Measurements from ENCODE around the gene OR8G1.
"Not testable (repeated sequence)": the region's sequence is repeated elsewhere in the genome, so short reads cannot be mapped to it uniquely, and the experiment has no call there.

Gene OR8G1

DNA sequence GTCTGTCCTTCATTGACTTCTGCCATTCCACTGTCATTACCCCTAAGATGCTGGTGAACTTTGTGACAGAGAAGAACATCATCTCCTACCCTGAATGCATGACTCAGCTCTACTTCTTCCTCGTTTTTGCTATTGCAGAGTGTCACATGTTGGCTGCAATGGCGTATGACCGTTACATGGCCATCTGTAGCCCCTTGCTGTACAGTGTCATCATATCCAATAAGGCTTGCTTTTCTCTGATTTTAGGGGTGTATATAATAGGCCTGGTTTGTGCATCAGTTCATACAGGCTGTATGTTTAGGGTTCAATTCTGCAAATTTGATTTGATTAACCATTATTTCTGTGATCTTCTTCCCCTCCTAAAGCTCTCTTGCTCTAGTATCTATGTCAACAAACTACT, 9.0 kb downstream of the OR8G1 start:
- not testable (repeated sequence) for DNase-seq

DNA sequence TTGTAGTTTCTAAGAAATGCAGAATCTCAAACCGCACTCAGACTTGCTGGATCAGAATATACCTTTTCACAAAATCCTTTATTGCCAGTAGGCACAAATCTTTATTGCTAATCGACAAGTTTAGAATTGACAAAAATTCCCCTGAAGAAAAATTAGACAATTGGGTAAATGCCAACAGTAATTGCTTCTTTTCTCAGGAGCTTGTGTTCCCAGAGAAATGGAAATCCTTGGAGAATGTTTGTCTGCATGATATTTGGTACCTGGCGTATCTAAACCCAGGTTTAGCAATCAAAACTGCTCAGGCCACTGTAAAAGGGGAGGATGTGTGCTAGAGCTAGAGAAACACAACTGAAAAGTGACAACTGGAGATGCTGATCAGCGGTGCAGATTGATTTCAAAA, 15.2 kb downstream of the OR8G1 start, which contains the start of gene OR8G5:
Gene OR8G5 (plus strand): TSS at position 301 of the 400 bp plus-strand sequence. CDS start 8,556 bp downstream, outside the sequence.
- no peak for DNase-seq

DNA sequence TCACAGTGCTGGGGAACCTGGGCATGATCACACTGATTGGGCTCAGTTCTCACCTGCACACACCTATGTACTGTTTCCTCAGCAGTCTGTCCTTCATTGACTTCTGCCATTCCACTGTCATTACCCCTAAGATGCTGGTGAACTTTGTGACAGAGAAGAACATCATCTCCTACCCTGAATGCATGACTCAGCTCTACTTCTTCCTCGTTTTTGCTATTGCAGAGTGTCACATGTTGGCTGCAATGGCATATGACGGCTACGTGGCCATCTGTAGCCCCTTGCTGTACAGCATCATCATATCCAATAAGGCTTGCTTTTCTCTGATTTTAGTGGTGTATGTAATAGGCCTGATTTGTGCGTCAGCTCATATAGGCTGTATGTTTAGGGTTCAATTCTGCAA, 24.1 kb downstream of the OR8G1 start:
- not testable (repeated sequence) for DNase-seq

DNA sequence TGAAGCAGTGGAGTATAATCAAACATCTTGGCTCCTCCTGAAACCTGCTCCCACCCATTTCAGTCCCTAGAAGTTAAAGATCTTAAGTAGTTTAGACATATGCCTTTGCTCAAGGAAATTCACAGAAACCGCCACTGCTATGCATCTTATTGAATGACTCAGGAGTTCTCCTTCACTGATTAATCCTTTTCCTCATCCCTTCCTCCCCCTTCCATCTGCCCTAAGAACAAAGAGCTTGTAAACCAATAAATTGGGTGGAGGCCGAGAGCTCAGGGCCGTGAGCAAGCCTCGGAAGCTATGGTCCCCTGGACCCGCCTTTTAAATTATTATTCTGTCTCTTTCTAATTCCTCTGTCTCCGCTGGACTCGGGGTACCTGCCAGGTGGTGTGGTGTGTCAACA, 30.0 kb downstream of the OR8G1 start:
- not testable (repeated sequence) for DNase-seq

DNA sequence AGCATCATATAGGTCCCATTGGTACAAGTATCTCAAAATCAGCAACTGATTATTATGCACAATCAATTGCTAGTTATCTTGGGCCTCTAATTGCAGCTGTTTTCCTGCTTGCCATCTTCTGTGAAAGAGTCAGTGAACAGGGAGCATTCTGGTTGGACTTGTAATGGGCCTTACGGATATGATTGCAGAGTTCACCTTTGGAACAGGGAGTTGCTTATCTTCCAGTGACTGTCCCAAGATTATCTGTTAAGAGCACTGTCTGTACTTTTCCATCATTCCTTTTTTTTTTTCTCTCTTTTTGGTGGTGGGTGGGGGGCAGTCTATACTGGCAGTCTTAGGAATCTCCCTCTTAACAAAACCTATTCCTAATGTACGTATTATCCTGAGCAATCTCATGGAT, 33.1 kb downstream of the OR8G1 start:
- no peak for DNase-seq

DNA sequence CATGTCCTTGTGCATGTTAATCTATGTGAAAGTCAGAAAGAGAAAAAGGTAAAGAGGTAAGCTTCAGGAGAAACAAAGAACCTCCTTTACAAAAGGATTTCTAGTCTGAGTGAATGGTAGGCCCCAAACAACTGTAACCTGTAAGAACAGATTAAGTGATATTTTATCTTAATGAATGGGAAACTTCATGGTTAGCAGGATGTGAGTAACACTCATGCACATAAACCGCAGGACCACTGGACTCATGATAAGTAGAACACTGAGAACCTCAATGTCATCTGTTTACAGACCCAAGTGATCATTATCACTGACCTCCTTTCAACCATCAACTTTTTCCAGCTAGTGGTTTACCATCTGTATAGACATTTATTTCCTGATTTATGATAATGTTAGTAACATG, 35.2 kb downstream of the OR8G1 start:
- DNase-seq = no peak

DNA sequence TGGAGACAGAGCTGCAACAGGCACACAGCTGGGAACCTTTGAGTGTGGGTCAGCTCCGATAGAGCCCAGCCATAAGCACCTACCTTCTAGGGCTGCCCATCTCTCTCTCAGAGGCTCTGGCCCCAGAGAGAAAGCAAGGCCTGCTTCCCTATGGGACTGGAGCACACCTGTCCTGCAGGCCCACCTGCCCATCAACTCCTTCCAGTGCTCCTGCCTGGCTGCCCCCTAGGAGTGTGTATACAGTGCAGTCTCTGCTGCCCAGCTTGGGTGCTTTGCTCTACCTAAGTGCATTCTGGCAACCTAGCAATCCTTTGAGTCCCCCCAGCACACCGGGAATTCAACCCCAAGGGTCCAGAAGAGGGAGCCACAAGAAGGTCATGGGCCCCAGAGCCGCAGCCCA, 36.3 kb downstream of the OR8G1 start:
- DNase-seq = no peak

DNA sequence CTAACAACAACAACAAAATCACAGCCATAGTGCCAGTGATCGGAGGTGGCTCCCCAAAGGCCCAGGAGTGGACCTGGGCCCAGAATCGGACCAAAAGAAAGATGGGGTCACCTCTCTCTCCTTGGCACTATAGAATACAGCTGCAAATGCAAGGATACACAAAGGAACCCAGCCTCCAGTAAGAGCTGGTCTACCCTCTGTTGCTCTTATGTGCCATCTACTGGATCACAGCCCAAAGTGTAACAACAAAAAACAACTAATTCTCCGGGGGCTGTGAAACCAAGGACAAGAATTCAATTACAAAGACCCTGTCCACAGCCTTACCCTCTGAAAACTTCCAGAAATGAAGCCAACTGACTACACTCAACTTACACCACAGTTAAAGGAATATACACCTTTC, 36.9 kb downstream of the OR8G1 start:
- DNase-seq = no peak

DNA sequence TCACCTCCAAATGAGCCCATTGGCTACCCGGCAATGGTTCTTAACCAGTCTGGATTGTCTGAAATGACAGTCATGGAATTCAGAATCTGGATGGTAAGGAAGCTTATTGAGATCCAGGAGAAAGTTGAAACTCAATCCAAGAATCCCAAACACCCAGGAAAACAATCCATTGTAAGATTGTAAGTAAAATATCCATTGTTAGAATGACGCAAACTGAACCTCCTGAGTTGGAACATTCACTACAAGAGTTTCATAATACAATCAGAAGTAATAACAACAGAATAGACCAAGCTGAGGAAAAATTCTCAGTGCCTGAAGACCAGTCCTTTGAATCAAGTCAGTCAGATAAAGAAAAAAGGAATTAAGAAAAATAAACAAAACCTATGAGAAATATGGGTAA, 37.4 kb downstream of the OR8G1 start:
- no peak for DNase-seq

DNA sequence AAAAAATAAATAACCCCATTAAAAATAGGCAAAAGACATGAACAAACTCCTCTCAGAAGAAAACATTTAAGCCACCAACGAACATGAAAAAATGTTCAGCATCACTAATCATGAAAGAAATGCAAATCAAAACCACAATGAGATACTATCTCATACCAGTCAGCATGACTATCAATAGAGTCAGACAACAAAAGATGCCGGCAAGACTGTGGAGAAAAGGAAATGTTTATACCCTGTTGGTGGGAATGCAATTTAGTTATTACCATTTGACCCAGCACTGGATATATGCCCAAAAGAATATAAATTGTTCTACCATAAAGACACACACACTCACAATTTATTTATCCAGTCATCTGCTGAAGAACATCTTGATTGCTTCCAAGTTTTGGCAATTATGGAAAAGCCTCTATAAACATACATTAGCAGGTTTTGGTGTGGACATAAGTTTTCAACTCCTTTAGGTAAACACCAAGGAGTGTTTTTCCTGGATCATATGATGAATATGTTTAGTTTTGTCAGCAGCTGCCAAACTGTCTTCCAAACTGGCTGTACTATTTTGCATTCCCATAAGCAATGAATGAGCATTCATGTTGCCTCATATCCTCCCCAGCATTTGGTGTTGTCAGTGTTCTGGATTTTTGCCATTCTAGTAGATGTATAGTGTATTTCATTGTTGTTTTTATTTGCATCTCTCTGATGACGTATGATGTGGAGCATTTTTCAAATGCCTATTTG, 44.9 kb downstream of the OR8G1 start:
- no peak for DNase-seq

DNA sequence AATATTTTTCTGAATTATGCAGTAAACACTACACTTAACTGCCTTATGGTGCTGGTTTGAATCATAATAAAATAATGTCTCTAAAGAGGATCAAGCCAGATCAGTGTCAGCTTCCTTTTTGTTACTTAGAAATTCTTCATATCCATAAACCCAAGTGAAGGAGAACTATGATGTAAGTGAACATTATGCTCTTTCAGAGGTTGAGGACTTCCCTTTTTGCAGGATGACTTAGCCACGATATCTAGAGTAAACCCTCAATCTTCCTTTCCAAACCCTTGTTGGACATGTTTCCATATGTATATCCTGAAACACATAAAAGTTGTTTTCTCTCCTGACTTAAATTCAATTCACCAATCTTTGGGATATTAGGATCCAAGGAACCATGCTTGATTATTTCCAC, 53.8 kb downstream of the OR8G1 start:
- no peak for DNase-seq

DNA sequence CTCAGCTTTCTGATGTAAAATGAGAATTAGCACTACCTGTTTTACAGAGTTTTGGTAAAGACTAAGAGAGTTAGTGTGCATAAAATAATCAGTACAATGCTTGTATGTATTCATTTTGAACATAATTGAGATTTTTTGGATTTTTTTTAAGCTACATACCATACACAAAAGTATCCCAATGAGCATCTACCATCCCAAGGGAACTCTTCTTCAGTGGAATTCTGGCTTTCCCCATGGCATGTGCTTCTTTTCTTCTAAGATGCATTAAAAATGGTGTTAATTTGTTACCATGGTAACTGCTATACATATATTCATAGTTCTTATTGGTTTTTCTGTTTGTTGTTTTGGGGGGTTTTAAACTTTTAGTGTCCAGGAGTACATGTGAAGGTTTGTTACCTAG, 55.1 kb downstream of the OR8G1 start:
- DNase-seq = no peak

DNA sequence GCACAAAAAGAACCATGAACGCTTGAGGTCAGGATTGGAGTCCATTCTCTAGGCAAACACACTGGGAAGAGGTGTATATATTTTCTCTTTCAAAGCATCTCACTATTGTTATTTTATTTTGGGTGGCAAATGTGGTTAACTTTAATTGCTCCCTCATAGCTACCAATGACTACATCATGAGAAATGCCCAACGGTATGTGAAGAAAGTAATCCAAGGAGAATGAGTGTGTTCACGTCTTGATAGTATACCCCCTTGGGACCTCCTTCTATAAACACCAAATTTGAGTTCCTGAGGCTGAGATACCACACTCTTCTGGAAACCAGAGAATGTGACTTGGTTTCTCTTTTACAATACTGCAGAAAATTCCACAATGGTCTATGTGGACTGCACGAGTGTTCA, 57.0 kb downstream of the OR8G1 start:
- DNase-seq = no peak

DNA sequence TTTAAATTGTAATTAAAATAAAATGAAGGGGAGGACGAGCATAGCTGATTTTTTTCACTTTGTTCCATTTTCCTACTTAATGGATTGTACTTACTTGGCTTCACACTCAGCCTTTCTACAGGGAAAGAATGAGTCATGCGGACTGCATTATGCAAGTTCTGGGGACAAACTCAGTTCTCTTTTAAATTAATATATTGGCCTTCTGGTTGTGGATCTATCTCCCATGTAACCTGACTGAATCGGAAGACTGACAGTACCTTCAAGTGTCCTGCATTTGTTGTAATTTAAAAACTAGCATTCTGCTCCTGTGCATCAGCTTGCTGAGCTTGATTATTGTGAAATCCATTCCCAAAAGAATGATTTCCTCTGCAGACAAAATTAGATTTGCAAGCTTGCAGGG, 60.7 kb downstream of the OR8G1 start:
- no peak for DNase-seq

DNA sequence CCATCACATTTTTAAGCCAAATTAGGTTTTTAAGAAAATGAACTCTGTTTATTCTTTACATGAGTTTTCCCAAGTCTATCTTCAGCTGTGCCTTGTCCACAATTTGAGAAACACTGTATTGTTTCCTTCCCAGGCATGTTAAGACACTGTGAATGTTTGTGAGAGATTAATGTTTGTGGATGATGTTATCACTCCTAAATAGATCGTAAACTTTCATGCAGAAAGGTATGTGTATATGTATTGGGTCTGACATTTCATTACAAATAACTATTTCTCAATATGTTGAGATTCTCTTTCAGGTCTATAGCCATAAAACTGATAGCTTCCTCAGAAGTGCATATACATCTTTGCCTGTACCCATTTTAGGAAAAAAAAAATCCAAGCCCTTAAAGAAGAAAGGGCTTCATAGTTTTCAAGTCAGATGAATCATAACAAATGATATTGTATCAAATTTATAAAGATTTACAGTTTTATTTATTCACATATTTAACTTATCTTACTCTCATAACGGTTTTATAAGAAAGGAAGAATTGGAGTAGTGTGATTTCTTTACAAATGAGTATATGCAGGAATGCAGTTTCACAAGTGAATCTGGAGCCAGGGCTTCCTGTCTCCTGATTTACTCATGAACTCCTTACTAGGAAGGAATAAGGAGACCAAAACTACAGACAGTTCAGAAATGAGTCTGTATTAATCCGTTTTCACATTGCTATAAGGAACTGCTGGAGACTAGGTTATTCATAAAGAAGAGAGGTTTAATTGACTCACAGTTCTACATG, 61.6 kb downstream of the OR8G1 start:
- DNase-seq = no peak

All from NCI-H2081 treated with DMSO at 0.1 percent for 48 hours (cell line).